H1 (cell line): ENCODE data around the gene POLR3A. TPM values are rescaled to one million over a fixed set of nuclear protein-coding genes. Genes with fewer than 3 reads are reported as not detected.

ENCODE experiments used
- CTCF ChIA-PET: fragments of 300-600 bp; sonication (Branson Sonifier 250); formaldehyde crosslinking; loops from one replicate; lab custom pipeline; 2021; ENCODE audit not compliant: partially characterized antibody; lab: Charles Lee
- POLR2A ChIA-PET: fragments of 300-600 bp; sonication (Branson Sonifier 250); formaldehyde crosslinking; loops from one replicate; lab custom pipeline; 2021; ENCODE audit warnings: inconsistent platforms; ENCODE audit not compliant: partially characterized antibody; lab: Charles Lee
- DNase-seq, 2 experiments: peaks; one replicate each; pipeline versions ENCODE4 v3.0.0 to v3.0.0-alpha.2; 2010 to 2022; ENCODE audit warnings: low spot score in 2 of 2, low read depth in 1 of 2, mixed read lengths in 1 of 2
- FAIRE-seq: peaks from 2 replicates; lab custom pipeline; 2011; peaks lifted over from hg19 to GRCh38; lab: Jason Lieb, UNC
- H2AFZ ChIP-seq: 2 replicates; pipeline ENCODE4 v1.8.1; 2012; ENCODE audit warnings: low read length, inconsistent platforms
- H2AK5ac ChIP-seq: 2 replicates; pipeline ENCODE4 v1.6.1; 2013; ENCODE audit warnings: low read depth, low read length
- H2BK120ac ChIP-seq: replicated peaks from 2 replicates; pipeline ENCODE3; 2013; ENCODE audit warnings: low read depth, low read length, inconsistent platforms
- H2BK12ac ChIP-seq: 2 replicates; pipeline ENCODE4 v1.6.1; 2013; ENCODE audit warnings: low read depth, low read length
- H2BK15ac ChIP-seq: 2 replicates; pipeline ENCODE4 v1.6.1; 2013; ENCODE audit warnings: low read length
- H2BK20ac ChIP-seq: 2 replicates; pipeline ENCODE4 v1.6.1; 2013; ENCODE audit warnings: low read length
- H2BK5ac ChIP-seq: 2 replicates; pipeline ENCODE4 v1.6.1; 2013; ENCODE audit warnings: low read depth, low read length
- H3K14ac ChIP-seq: 2 replicates; pipeline ENCODE4 v1.6.1; 2013; ENCODE audit warnings: inconsistent platforms; ENCODE audit not compliant: insufficient read length
- H3K18ac ChIP-seq: 2 replicates; pipeline ENCODE4 v1.6.1; 2013; ENCODE audit warnings: low read length; ENCODE audit errors: extremely low read depth
- H3K23ac ChIP-seq: 2 replicates; pipeline ENCODE4 v1.6.1; 2013; ENCODE audit warnings: inconsistent platforms; ENCODE audit not compliant: insufficient read length
- H3K23me2 ChIP-seq: 2 replicates; pipeline ENCODE4 v1.6.1; 2013; ENCODE audit warnings: low read depth, low read length
- H3K27ac ChIP-seq: 2 replicates; pipeline ENCODE4 v1.6.1; 2011; ENCODE audit warnings: low read depth, low read length, inconsistent platforms
- H3K27me3 ChIP-seq, 4 experiments: replicated peaks in 1 of 4; 1 replicate in 1 of 4; 2 replicates in 3 of 4; pipeline versions ENCODE4 v1.6.1 to v1.8.1; 2011 to 2013; ENCODE audit warnings: low read length in 3 of 4, mild to moderate bottlenecking in 3 of 4, inconsistent platforms in 2 of 4, mixed read lengths in 2 of 4, moderate library complexity in 1 of 4; ENCODE audit not compliant: control insufficient read depth in 3 of 4, insufficient read depth in 3 of 4; ENCODE audit errors: extremely low read depth in 1 of 4
- H3K36me3 ChIP-seq, 4 experiments: 2 replicates each; pipeline versions ENCODE4 v1.6.1 to v1.8.1; 2011 to 2013; ENCODE audit warnings: mild to moderate bottlenecking in 4 of 4, low read length in 3 of 4, moderate library complexity in 2 of 4, control low read depth in 1 of 4, inconsistent platforms in 1 of 4; ENCODE audit not compliant: insufficient read depth in 4 of 4, control insufficient read depth in 2 of 4
- H3K4ac ChIP-seq: replicated peaks from 2 replicates; pipeline ENCODE3; 2013; ENCODE audit warnings: low read length, low read depth, mixed read lengths, inconsistent platforms; ENCODE audit not compliant: insufficient read length
- H3K4me1 ChIP-seq, 4 experiments: replicated peaks in 1 of 4; 1 replicate in 1 of 4; 2 replicates in 3 of 4; pipeline versions ENCODE4 v1.6.1 to v1.8.1; 2011 to 2013; ENCODE audit warnings: low read length in 3 of 4, inconsistent platforms in 2 of 4, mixed read lengths in 1 of 4; ENCODE audit not compliant: insufficient read depth in 4 of 4, control insufficient read depth in 3 of 4
- H3K4me2 ChIP-seq, 2 experiments: 2 replicates each; pipeline versions ENCODE4 v1.6.1 to v1.8.1; 2011 to 2013; ENCODE audit warnings: low read depth in 2 of 2, low read length in 2 of 2, control low read depth in 1 of 2, inconsistent platforms in 1 of 2, mild to moderate bottlenecking in 1 of 2; ENCODE audit not compliant: insufficient read depth in 1 of 2
- H3K4me3 ChIP-seq, 4 experiments: fragments of 200-600, 300-600 bp in 1 of 4; sonication (generic), shearing (Covaris generic), sonication (Bioruptor Twin) in 1 of 4; 2 replicates each; pipeline versions ENCODE4 v1.5.1 to v1.8.1; 2011 to 2016; ENCODE audit warnings: low read length in 4 of 4, low read depth in 3 of 4, control low read depth in 2 of 4, inconsistent platforms in 2 of 4, mild to moderate bottlenecking in 2 of 4, mixed read lengths in 1 of 4, moderate library complexity in 1 of 4; ENCODE audit not compliant: insufficient read depth in 2 of 4; ENCODE audit errors: extremely low read depth in 1 of 4
- H3K56ac ChIP-seq: replicated peaks from 2 replicates; pipeline ENCODE3; 2013; ENCODE audit warnings: low read depth, mild to moderate bottlenecking, mixed read lengths, low read length, inconsistent platforms; ENCODE audit not compliant: insufficient read length
- H3K79me1 ChIP-seq: 2 replicates; pipeline ENCODE4 v1.6.1; 2013; ENCODE audit warnings: low read depth, low read length, control low read depth
- H3K79me2 ChIP-seq, 2 experiments: 2 replicates each; pipeline versions ENCODE4 v1.6.1 to v1.8.1; 2012 to 2013; ENCODE audit warnings: low read length in 2 of 2, mild to moderate bottlenecking in 2 of 2, inconsistent platforms in 1 of 2; ENCODE audit not compliant: insufficient read depth in 2 of 2, control insufficient read depth in 1 of 2
- H3K9ac ChIP-seq, 4 experiments: replicated peaks in 1 of 4; 1 replicate in 1 of 4; 2 replicates in 3 of 4; pipeline versions ENCODE4 v1.6.1 to v1.8.1; 2011 to 2013; ENCODE audit warnings: low read depth in 3 of 4, low read length in 3 of 4, control low read depth in 2 of 4, mild to moderate bottlenecking in 2 of 4, moderate library complexity in 2 of 4, inconsistent platforms in 1 of 4; ENCODE audit errors: extremely low read depth in 1 of 4
- H3K9me3 ChIP-seq, 2 experiments: 2 replicates each; pipeline versions ENCODE4 v1.6.1 to v1.8.1; 2012 to 2013; ENCODE audit warnings: mild to moderate bottlenecking in 2 of 2, moderate library complexity in 2 of 2, control low read depth in 1 of 2, inconsistent platforms in 1 of 2, low read depth in 1 of 2, low read length in 1 of 2, mixed read lengths in 1 of 2; ENCODE audit not compliant: insufficient read depth in 2 of 2
- H4K20me1 ChIP-seq, 2 experiments: replicated peaks in 1 of 2; 2 replicates each; pipeline versions ENCODE3 to v1.8.1; 2011 to 2013; ENCODE audit warnings: inconsistent platforms in 2 of 2, low read length in 2 of 2, mild to moderate bottlenecking in 1 of 2; ENCODE audit not compliant: insufficient read depth in 2 of 2, control insufficient read depth in 1 of 2
- H4K5ac ChIP-seq: 2 replicates; pipeline ENCODE4 v1.6.1; 2013; ENCODE audit warnings: low read length, low read depth, mixed read lengths, inconsistent platforms; ENCODE audit not compliant: insufficient read length
- H4K8ac ChIP-seq: 2 replicates; pipeline ENCODE4 v1.8.0; 2013; ENCODE audit warnings: mild to moderate bottlenecking, moderate library complexity, low read length, inconsistent platforms; ENCODE audit not compliant: insufficient read depth; ENCODE audit errors: extremely low read depth
- H4K91ac ChIP-seq: replicated peaks from 2 replicates; pipeline ENCODE3; 2013; ENCODE audit warnings: low read length, mixed read lengths, inconsistent platforms; ENCODE audit not compliant: insufficient read length
- BRCA1 ChIP-seq: IDR thresholded peaks from 2 replicates; pipeline ENCODE4 v1.6.1; 2012; ENCODE audit warnings: low read depth, low read length, improper control_type of control experiment
- FOSL1 ChIP-seq: IDR thresholded peaks from 2 replicates; pipeline ENCODE4 v1.6.1; 2011; ENCODE audit warnings: mild to moderate bottlenecking, low read depth, low read length, moderate library complexity; ENCODE audit not compliant: insufficient read depth
- RAD21 ChIP-seq, 2 experiments: IDR thresholded peaks in 1 of 2; conservative IDR thresholded peaks in 1 of 2; 2 replicates each; pipeline ENCODE4 v1.6.1; 2011; ENCODE audit warnings: low read depth in 2 of 2, low read length in 2 of 2, improper control_type of control experiment in 1 of 2, inconsistent platforms in 1 of 2, mild to moderate bottlenecking in 1 of 2, moderate library complexity in 1 of 2
- WGBS, 2 experiments: shearing (Covaris generic) in 1 of 2; methylation state at CpG; one replicate each; pipeline versions ENCODE4 v1.1.6 to v1.1.7; 2013 to 2015; ENCODE audit warnings: low lambda C conversion rate in 2 of 2, mixed read lengths in 2 of 2, inconsistent platforms in 1 of 2, low coverage in 1 of 2, missing lambda C conversion rate in 1 of 2; ENCODE audit not compliant: insufficient replicate concordance in 2 of 2, insufficient coverage in 1 of 2, insufficient read length in 1 of 2; ENCODE audit errors: extremely low coverage in 1 of 2, missing lambda C conversion rate in 1 of 2; 5-methylcytosine and 5-hydroxymethylcytosine counted together
- polyA plus RNA-seq, 7 experiments: library from polyadenylated mRNA; depleted of rRNA in 3 of 7; stranded (reverse) in 5 of 7; unstranded in 2 of 7; fragments of >200 nt in 5 of 7; fragments of 200-250 nt in 2 of 7; gene quantifications; 1 replicate in 5 of 7; 2 replicates in 1 of 7; 4 replicates in 1 of 7; pipeline versions ENCODE4 v1.2.1 to v1.2.3, GENCODE V29; 2011 to 2013; ENCODE audit warnings: missing spikeins in 2 of 7, mixed read lengths in 2 of 7
- total RNA-seq: library from RNA; stranded (reverse); fragmentation: NEBNext Ultra II Directional; extraction: Animal tissue kit (Norgen Biotek cat#: 25700); gene quantifications from 2 replicates; pipeline ENCODE4 v1.2.1, GENCODE V29; 2021

The POLR3A gene
- total and polyA plus RNA-seq, 2 of the 8 experiments (the other 6 are each of a cell fraction or from before 2014, with no cell fraction given) = 11.3 to 38.6 TPM

DNA sequence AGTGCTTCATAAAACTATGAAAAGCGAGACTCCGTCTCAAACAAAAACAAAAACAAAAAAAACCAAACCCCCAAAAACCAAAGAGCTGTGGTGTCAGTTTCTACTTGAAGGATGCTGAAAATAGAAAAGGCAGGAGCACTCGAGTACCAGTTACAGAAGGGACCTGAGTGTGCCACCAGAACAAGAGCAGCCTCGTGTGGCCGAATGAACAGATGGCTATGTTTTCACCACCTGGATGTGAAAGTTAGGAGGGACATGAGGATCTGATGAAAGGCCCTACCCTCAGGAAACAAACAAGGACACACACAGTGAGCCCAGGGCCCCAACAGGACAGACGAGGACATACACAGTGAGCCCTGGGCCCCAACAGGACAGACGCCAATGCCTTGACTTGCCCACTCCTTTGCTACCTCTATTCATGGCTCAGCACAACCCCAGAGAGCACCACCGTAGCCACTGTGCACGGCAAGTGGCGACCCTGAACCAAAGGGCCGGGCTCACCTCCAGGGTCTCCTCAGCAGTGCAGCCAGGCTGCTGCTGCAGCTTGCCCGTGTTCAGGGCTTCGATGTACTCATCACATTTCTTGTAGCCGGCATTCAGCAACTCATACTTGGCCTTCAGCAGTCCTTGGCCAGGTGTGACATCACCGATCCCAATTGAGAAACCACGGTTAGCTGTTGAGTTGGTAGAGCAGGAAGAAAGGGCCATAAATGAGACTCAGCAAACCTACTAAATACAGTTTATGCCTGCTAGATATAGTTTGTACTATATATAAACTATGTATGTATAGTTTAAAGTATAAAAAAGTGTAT lies 24.9 kb downstream of the POLR3A start:
- FAIRE-seq (no peak), DNase-seq (no peak)
- Histone ChIP-seq H3K27ac (no peak overlapping the region), H3K56ac (no peak overlapping the region), H2AK5ac (no peak overlapping the region), H3K36me3 (peaks cover 44 to 88% (median 73%) of the 10 kb centered on the region in 4 experiments), H3K79me2 (no peaks in the 10 kb centered on the region), H3K23ac (no peak overlapping the region), H2BK20ac (no peak overlapping the region), H3K23me2 (no peaks in the 10 kb centered on the region), H2AFZ (no peak overlapping the region), H3K14ac (no peak overlapping the region), H4K20me1 (peaks cover 0 to 3% of the 10 kb centered on the region in 2 experiments), H4K8ac (no peak overlapping the region), H3K4ac (no peak overlapping the region), H3K9ac (no peak overlapping the region), H2BK5ac (no peak overlapping the region; the same call in 1 of the 2 replicates), H3K4me2 (no peak overlapping the region), H3K4me1 (no peaks in the 10 kb centered on the region), H2BK15ac (no peak overlapping the region), H2BK120ac (no peak overlapping the region), H4K91ac (no peak overlapping the region), H3K79me1 (no peaks in the 10 kb centered on the region), H2BK12ac (no peak overlapping the region), H3K27me3 (no peaks in the 10 kb centered on the region), H4K5ac (no peak overlapping the region), H3K4me3 (no peak overlapping the region), H3K18ac (no peak overlapping the region), H3K9me3 (no peaks in the 10 kb centered on the region)
- 95% methylated on average over 16 of the region's 16 CpGs; no CpG with 5 or more reads in 1 of the 2 experiments for WGBS, 2 experiments
- ChIA-PET CTCF (interaction anchor here (0.6 to 1.2 kb wide), 3 partner anchors 14 to 72 kb away, joined by 3 to 6 read pairs (median 4); no protein-coding TSS in a partner anchor), POLR2A (interaction anchor here (0.7 to 2.4 kb wide), 2 partner anchors 17 to 18 kb away, joined by 3 to 6 read pairs; no protein-coding TSS in a partner anchor)
- no peak for TF ChIP-seq BRCA1
- no peak for TF ChIP-seq FOSL1
- 0 out of 4 replicates have a peak, but pooled peaks of 1 of the 2 experiments have one; percentile 8 for TF ChIP-seq RAD21 (IDR thresholded peaks at IDR 0.05 in 1 of 2, conservative IDR thresholded peaks at IDR 0.05 in 1 of 2; ENCODE audit: low read depth in 2 of 2, low read length in 2 of 2)
